ENCODE measurements around the gene PTPN11. TPM values are rescaled to one million over a fixed set of nuclear protein-coding genes. Genes with fewer than 3 reads are reported as not detected.

The PTPN11 gene
- total and polyA plus RNA-seq, 2 of the 8 experiments (the other 6 are each of a cell fraction or from before 2014, with no cell fraction given), result 28.3 to 133 TPM

- TF ChIP-seq, protein P1, sequence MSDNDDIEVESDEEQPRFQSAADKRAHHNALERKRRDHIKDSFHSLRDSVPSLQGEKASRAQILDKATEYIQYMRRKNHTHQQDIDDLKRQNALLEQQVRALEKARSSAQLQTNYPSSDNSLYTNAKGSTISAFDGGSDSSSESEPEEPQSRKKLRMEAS (IDR thresholded peaks at IDR 0.05), result peak; percentile 37; the same call in 1 of the 2 replicates
- TF ChIP-seq CHD2 (IDR thresholded peaks at IDR 0.05; ENCODE audit: low read length) (no peak), JUN (IDR thresholded peaks at IDR 0.05; ENCODE audit: low read depth, low read length) (peak; percentile 77; the same call in 1 of the 2 replicates), POLR2AphosphoS5 (IDR thresholded peaks at IDR 0.05; ENCODE audit: low read depth, low read length) (no peak; the same call in 1 of the 2 replicates), JUND (IDR thresholded peaks at IDR 0.05; ENCODE audit: low read length) (peak; percentile 80; the same call in 1 of the 2 replicates), TAF7 (optimal IDR thresholded peaks at IDR 0.05; ENCODE audit: borderline replicate concordance, low read depth, low read length) (peak; percentile 17), SRF (IDR thresholded peaks at IDR 0.05; ENCODE audit: low read depth, low read length) (no peak), CTBP2 (IDR thresholded peaks at IDR 0.05; ENCODE audit: borderline replicate concordance, insufficient read depth, insufficient read length, low read length) (no peak), SUZ12 (IDR thresholded peaks at IDR 0.05; ENCODE audit: low read length) (no peak), KDM4A (IDR thresholded peaks at IDR 0.05; ENCODE audit: low read depth, low read length, severe bottlenecking) (no peak), ATF2 (IDR thresholded peaks at IDR 0.05; ENCODE audit: low read length) (no peak), FOSL1 (IDR thresholded peaks at IDR 0.05; ENCODE audit: insufficient read depth, low read depth, low read length) (no peak), ATF3 (IDR thresholded peaks at IDR 0.05; ENCODE audit: insufficient read depth, low read depth, low read length) (no peak), SP2 (IDR thresholded peaks at IDR 0.05; ENCODE audit: low read length) (no peak), RXRA (IDR thresholded peaks at IDR 0.05; ENCODE audit: insufficient read depth, low read depth, low read length) (no peak), KDM1A (IDR thresholded peaks at IDR 0.05; ENCODE audit: borderline replicate concordance, low read length) (peak; percentile 96), POU5F1 (IDR thresholded peaks at IDR 0.05; ENCODE audit: low read depth, low read length) (no peak), SIX5 (IDR thresholded peaks at IDR 0.05; ENCODE audit: low read depth, low read length) (no peak), CBX5 (IDR thresholded peaks at IDR 0.05; ENCODE audit: low read depth, low read length) (no peak), RFX5 (IDR thresholded peaks at IDR 0.05; ENCODE audit: borderline replicate concordance, low read depth, low read length) (no peak), CEBPB (IDR thresholded peaks at IDR 0.05; ENCODE audit: low read depth, low read length) (peak; percentile 63), YY1 (IDR thresholded peaks at IDR 0.05; ENCODE audit: low read depth, low read length) (peak; percentile 12; the same call in 1 of the 2 replicates)
Measured at GRCh38 chr12:112419297-112420133, 768 bp downstream of the PTPN11 start (continued).
